ENCODE results near the gene CKB.

GRCh38 chr14:103483600-103483999 is 39.0 kb downstream of the CKB start:
- no peak for TF ChIP-seq CTCF (conservative IDR thresholded peaks at IDR 0.05; ENCODE audit: low read length)
- no peak for TF ChIP-seq EZH2phosphoT487 (IDR thresholded peaks at IDR 0.05; ENCODE audit: borderline replicate concordance)

Data from Loucy (cell line).